ENCODE results near the gene RDH14.

Gene RDH14

DNA sequence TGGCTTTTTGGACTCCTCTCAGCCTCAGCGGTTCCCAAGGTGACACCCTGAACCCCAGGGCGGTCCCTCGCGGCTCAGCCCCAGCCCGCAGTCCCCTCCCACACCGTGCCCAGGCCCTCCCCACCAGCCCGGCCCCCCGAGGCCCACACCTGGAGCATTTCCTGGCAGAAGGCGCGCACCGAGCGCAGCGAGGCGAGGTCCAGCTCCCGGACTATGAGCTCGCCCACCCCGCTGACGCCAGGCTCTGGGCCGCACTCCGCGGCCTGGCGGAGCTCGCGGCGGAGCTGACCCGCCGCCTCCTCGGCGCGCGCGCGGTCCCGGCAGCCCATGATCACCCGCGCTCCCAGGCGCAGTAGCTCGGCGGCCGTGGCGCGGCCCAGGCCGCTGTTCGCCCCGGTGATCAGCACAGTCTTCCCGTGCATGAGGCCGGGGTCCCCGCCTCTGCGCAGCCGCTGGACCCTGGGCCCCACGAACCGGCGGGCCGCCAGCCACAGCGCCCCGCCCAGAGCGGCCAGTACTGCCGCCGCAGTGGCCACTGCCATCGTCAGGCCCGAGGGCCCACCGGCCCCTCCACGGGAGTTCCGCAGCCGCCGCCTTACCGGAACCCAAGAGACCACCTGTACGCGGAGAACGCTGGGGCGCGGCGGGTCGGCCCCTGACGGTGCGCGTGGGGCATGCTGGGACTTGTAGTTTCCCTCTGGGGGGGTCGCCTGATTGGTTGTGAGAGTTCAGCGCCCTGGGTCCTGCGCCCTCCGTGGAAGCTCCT lies at the start of gene RDH14:
TSS of gene RDH14 (minus strand) at position 623 of the 766 bp plus-strand sequence. CDS start at position 542, 81 bp downstream.
- peak within 1 kb of the TSS; percentile 88 for H3K27ac Mint-ChIP-seq
- peak within 1 kb of the TSS; percentile 85 for H3K4me3 Mint-ChIP-seq
- no peaks in the 10 kb centered on the region for H3K9me3 Mint-ChIP-seq
- H3K36me3 Mint-ChIP-seq (ENCODE audit: low read depth): peaks cover 12% of the 10 kb centered on the region
- no peaks in the 10 kb centered on the region for H3K27me3 Mint-ChIP-seq
- intact Hi-C loops (cut with micrococcal nuclease): loop anchor here (1.0 kb wide), 1 partner anchor 1341 kb away; the partner anchor contains the start of gene TTC32
- peaks cover 17% of the 10 kb centered on the region for H3K4me1 Mint-ChIP-seq (ENCODE audit: low read depth)

DNA sequence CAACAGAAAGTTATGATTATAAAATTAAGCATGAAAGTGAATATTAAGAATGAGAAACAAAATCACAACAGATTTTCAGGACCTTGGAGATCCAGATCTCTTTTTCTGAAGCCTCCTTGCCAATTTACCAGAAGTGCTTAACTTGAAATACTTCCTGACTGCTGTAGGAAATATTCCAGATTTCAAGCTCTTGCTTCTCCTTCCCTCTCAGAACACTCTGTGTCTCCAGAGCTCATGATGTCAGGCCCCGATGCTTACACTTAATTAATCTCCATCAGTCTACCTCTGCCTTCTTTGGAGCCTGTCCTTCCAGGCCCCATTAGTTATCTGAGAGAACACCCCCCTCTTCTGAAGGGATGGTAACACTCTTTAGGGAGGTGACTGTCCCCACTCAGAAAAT lies 49.6 kb upstream of the RDH14 start:
- Mint-ChIP-seq H3K4me3 (no peak overlapping the region), H3K9me3 (no peaks in the 10 kb centered on the region), H3K36me3 (ENCODE audit: low read depth) (no peaks in the 10 kb centered on the region), H3K27me3 (no peaks in the 10 kb centered on the region), H3K27ac (no peak overlapping the region), H3K4me1 (ENCODE audit: low read depth) (no peaks in the 10 kb centered on the region)
- intact Hi-C loops (cut with micrococcal nuclease): no loop called here

DNA sequence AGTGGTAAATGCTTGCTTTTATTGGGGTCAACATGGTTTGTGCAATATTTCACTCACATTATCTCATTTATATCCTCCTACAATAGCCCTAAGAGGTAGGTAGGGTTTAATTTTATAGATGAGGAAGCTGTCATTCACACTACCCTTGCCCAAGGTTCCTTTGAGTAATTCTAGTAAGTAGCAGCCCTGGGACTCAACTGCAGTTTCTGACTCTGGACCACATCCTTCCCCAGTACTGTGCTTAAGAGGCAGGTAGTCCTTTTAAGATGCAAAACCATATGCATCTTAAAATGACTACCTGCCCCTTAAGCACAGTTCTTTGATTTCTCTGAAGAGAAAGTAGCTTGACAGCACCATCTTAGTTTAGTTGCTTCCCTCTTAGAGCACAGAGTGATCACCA lies 44.7 kb upstream of the RDH14 start:
- Mint-ChIP-seq H3K4me1 (ENCODE audit: low read depth) (no peaks in the 10 kb centered on the region), H3K4me3 (no peak overlapping the region), H3K27ac (no peak overlapping the region), H3K9me3 (no peaks in the 10 kb centered on the region), H3K27me3 (no peaks in the 10 kb centered on the region), H3K36me3 (ENCODE audit: low read depth) (no peaks in the 10 kb centered on the region)
- intact Hi-C loops (cut with micrococcal nuclease): no loop called here

DNA sequence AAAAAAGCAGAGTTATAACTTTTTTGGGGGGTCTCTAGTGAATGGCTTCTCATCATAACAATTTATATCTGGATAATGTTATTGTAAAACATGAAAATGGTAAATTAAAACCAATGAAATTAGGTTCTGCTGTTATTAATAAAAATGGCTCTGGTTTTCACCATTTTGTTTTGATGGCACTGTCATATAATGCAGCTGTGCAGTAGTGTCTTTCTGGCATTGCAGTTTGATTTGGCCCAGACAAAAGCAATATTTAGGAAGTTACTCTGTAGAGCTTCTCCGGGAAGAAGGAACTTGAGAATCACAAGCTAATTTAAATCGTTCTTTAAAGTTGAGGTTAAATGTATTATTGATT lies 44.1 kb upstream of the RDH14 start:
- Mint-ChIP-seq H3K27ac (no peak overlapping the region), H3K27me3 (no peaks in the 10 kb centered on the region)
- intact Hi-C loops (cut with micrococcal nuclease): no loop called here

DNA sequence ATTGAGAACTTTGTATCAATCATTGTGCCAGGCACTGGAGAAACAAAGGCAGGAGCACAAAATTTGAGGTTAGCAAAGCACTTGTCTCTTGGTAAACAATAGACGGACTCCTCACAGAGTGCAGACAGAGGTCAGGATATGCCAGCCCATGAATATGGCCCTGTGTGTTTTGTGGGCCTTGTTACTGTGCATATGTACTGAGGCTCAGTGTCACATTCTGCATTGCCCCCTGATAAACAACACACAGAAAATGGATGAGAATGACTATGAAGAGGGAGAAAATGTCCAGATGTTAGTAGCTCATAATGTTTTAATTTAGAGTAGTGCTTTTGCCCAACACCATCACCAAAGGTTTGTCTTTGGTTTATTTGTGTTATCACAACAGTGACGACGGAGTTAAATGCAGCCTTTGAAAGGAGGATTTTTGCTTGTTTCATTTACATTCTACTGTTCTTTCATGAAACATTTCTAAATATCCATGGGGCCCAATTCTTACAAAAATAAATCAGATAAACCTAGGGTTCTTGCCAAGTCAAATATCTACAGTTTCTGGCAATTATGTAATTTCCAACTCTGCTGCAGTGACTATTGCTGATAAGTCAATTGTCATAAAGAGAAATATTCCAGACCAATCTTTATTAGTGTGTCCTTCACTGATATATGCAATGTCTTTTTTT lies 43.5 kb upstream of the RDH14 start:
- no peaks in the 10 kb centered on the region for H3K36me3 Mint-ChIP-seq (ENCODE audit: low read depth)
- no peaks in the 10 kb centered on the region for H3K27me3 Mint-ChIP-seq
- no peak overlapping the region for H3K27ac Mint-ChIP-seq
- H3K9me3 Mint-ChIP-seq: no peaks in the 10 kb centered on the region
- no peak overlapping the region for H3K4me3 Mint-ChIP-seq
- intact Hi-C loops (cut with micrococcal nuclease): no loop called here
- H3K4me1 Mint-ChIP-seq (ENCODE audit: low read depth): no peaks in the 10 kb centered on the region

More for the DNA sequence above, 44.1 kb upstream of the RDH14 start:
- H3K4me1 Mint-ChIP-seq (ENCODE audit: low read depth): no peaks in the 10 kb centered on the region
- no peak overlapping the region for H3K4me3 Mint-ChIP-seq
- H3K9me3 Mint-ChIP-seq: no peaks in the 10 kb centered on the region
- no peaks in the 10 kb centered on the region for H3K36me3 Mint-ChIP-seq (ENCODE audit: low read depth)

- intact Hi-C loops (cut with micrococcal nuclease): no loop called here
- no peaks in the 10 kb centered on the region for H3K36me3 Mint-ChIP-seq (ENCODE audit: low read depth)
- no peak overlapping the region for H3K27ac Mint-ChIP-seq
- no peak overlapping the region for H3K4me3 Mint-ChIP-seq
- H3K27me3 Mint-ChIP-seq: no peaks in the 10 kb centered on the region
- no peaks in the 10 kb centered on the region for H3K4me1 Mint-ChIP-seq (ENCODE audit: low read depth)
- no peaks in the 10 kb centered on the region for H3K9me3 Mint-ChIP-seq
Measured at GRCh38 chr2:18602298-18602697, 41.8 kb upstream of the RDH14 start.

- no peaks in the 10 kb centered on the region for H3K9me3 Mint-ChIP-seq
- intact Hi-C loops (cut with micrococcal nuclease): no loop called here
- H3K27ac Mint-ChIP-seq: no peak overlapping the region
- no peaks in the 10 kb centered on the region for H3K36me3 Mint-ChIP-seq (ENCODE audit: low read depth)
- H3K27me3 Mint-ChIP-seq: no peaks in the 10 kb centered on the region
- H3K4me1 Mint-ChIP-seq (ENCODE audit: low read depth): no peaks in the 10 kb centered on the region
- no peak overlapping the region for H3K4me3 Mint-ChIP-seq
Measured at GRCh38 chr2:18600255-18600613, 39.8 kb upstream of the RDH14 start.

DNA sequence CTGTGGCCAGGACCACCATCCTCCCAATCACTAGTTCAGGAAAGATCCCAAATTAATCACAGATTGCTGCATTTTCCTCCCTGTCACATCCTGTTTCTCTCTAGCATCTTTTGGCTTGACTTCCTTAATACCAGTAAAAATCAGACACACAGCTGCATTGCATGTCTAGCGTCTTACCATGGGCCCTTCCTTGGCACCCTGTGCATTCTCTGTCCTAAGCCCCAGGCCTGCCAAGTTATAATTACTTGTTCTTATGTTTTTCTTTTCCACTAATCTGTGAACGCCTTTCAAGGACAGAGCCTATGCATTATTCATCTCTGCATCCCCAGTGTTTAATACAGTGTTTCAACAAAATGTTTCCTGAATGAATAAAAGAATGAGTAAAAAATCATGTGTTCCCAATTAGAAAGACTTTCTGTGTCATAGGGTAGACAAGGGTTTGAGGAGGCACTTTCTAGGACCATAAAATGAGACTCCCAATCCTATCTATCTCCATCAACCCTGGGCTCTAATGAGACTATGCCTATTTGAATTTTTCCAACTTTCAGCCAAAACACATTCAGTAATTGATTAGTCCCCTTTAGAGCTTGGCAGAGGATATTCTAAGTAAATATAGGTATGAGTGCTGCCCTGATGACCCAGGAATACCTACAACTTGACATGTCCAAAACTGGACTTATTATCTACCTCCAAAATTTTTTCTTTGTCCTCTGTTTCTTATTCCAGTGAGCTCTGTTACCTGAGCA lies 39.2 kb upstream of the RDH14 start:
- Mint-ChIP-seq H3K4me3 (no peak overlapping the region), H3K27me3 (no peaks in the 10 kb centered on the region), H3K4me1 (ENCODE audit: low read depth) (no peaks in the 10 kb centered on the region), H3K27ac (no peak overlapping the region), H3K36me3 (ENCODE audit: low read depth) (no peaks in the 10 kb centered on the region), H3K9me3 (no peaks in the 10 kb centered on the region)
- intact Hi-C loops (cut with micrococcal nuclease): no loop called here

GRCh38 chr2:18598848-18599484 lies 38.5 kb upstream of the RDH14 start:
- no peaks in the 10 kb centered on the region for H3K36me3 Mint-ChIP-seq (ENCODE audit: low read depth)
- no peaks in the 10 kb centered on the region for H3K4me1 Mint-ChIP-seq (ENCODE audit: low read depth)
- no peak overlapping the region for H3K27ac Mint-ChIP-seq
- no peaks in the 10 kb centered on the region for H3K9me3 Mint-ChIP-seq
- H3K4me3 Mint-ChIP-seq: no peak overlapping the region
- intact Hi-C loops (cut with micrococcal nuclease): no loop called here
- no peaks in the 10 kb centered on the region for H3K27me3 Mint-ChIP-seq

DNA sequence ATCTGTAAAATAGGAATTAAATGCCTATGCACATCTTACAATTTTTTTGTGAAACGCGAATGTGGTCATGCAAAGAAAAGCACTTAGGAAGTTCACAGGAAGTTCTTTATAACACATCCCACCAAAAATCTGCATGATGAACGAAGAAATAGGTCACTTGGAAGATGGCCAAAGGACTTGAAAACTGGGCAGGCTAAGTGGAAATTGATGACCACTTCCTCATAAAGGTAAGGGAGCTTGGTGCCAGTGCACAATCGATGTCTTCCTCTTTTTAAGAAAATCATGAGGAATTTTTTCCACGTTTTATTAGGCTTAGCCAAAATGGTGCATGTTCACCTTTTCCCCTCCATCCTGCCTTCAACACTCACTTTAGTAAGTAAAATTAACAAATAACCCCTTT lies 37.2 kb upstream of the RDH14 start:
- Mint-ChIP-seq H3K36me3 (ENCODE audit: low read depth) (no peaks in the 10 kb centered on the region), H3K4me3 (no peak overlapping the region), H3K27me3 (no peaks in the 10 kb centered on the region), H3K4me1 (ENCODE audit: low read depth) (no peaks in the 10 kb centered on the region), H3K27ac (no peak overlapping the region), H3K9me3 (no peaks in the 10 kb centered on the region)
- intact Hi-C loops (cut with micrococcal nuclease): no loop called here

DNA sequence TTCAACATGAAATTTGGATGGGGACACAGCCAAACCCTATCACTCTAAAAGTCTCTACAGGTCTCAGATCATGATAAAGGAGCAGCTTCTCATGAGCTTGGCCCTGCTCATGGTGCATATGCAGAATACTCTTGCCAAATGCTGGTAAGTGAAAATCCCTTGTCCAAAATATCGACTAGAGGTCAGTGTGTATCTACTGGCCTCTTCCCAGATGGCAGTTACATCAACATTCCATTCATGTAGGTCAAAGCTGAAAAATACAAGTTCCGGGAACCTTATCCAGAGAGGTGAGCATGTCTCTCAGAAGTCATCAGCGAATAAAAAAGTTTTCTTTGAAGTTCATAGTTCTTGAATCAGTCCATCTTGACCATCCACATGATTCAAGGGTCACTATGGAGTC lies 36.5 kb upstream of the RDH14 start:
- no peaks in the 10 kb centered on the region for H3K4me1 Mint-ChIP-seq (ENCODE audit: low read depth)
- no peaks in the 10 kb centered on the region for H3K27me3 Mint-ChIP-seq
- H3K27ac Mint-ChIP-seq: no peak overlapping the region
- intact Hi-C loops (cut with micrococcal nuclease): no loop called here
- no peaks in the 10 kb centered on the region for H3K36me3 Mint-ChIP-seq (ENCODE audit: low read depth)
- H3K9me3 Mint-ChIP-seq: no peaks in the 10 kb centered on the region
- no peak overlapping the region for H3K4me3 Mint-ChIP-seq

- Mint-ChIP-seq H3K4me3 (no peak overlapping the region), H3K36me3 (ENCODE audit: low read depth) (no peaks in the 10 kb centered on the region), H3K27ac (no peak overlapping the region), H3K4me1 (ENCODE audit: low read depth) (no peaks in the 10 kb centered on the region), H3K27me3 (no peaks in the 10 kb centered on the region), H3K9me3 (peaks cover 9% of the 10 kb centered on the region)
- intact Hi-C loops (cut with micrococcal nuclease): no loop called here
Measured at GRCh38 chr2:18593496-18593895, 33.0 kb upstream of the RDH14 start.

DNA sequence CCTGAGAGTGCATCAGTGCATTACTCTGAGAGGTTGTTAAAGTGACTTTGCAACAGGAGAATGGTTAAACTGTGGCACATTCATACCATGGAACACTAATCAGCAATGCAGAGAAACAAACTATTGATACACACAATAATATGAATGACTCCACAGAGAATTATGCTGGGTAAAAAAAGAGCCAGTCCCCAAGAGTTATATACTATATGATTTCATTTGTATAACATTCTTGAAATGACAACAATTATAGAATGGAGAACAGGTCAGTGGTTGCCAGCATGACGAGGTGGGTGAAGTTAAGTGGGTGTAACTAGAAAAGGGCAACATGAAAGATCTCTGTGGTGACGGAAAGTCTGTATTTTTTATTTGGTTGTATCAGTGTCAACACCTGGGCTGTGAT lies 31.9 kb upstream of the RDH14 start:
- Mint-ChIP-seq H3K27ac (no peak overlapping the region), H3K9me3 (peaks cover 9% of the 10 kb centered on the region), H3K36me3 (ENCODE audit: low read depth) (no peaks in the 10 kb centered on the region), H3K4me1 (ENCODE audit: low read depth) (no peaks in the 10 kb centered on the region), H3K27me3 (no peaks in the 10 kb centered on the region), H3K4me3 (no peak overlapping the region)
- intact Hi-C loops (cut with micrococcal nuclease): no loop called here

DNA sequence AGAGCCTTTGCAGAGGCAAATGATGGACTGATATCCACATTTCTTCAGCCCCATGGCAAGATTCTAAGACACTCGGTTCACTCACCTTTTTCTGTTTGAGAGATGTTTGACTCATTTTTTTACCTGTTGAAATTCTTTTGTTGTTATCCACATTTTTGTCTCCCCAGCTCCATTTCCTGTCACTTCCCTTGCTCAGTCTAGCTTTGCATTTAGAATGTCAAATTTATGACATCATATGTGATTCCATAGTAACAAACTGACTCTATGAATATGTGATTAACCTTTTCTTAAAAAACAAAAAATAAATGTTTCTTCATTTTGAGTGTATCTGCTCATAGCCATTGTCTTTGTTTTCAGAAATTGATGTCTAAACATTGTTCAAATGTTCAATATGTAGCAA lies 28.9 kb upstream of the RDH14 start, which contains the start of gene NT5C1B:
TSS of gene NT5C1B (minus strand) at position 216 of the 400 bp plus-strand sequence. CDS start at position 115, 101 bp downstream.
- Mint-ChIP-seq H3K4me3 (no peak within 1 kb of the TSS), H3K36me3 (ENCODE audit: low read depth) (no peaks in the 10 kb centered on the region), H3K27me3 (peaks cover 1% of the 10 kb centered on the region), H3K9me3 (peaks cover 36% of the 10 kb centered on the region), H3K27ac (no peak within 1 kb of the TSS), H3K4me1 (ENCODE audit: low read depth) (no peaks in the 10 kb centered on the region)
- intact Hi-C loops (cut with micrococcal nuclease): no loop called here
